GM23248 (cell line): ENCODE data around the gene OPRD1. TPM values are rescaled to one million over a fixed set of nuclear protein-coding genes. Genes with fewer than 3 reads are reported as not detected.
A peak's percentile ranks its signal among the peaks of the same experiment; 100 is the strongest.

Source experiments
- DNase-seq: peaks from one replicate; pipeline ENCODE4 v3.0.0-alpha.2; 2015
- H2AFZ ChIP-seq: fragments of 200-600 bp; sonication (generic); 2 replicates; pipeline ENCODE4 v1.6.1; 2016; ENCODE audit warnings: antibody characterized with exemption
- H3F3A ChIP-seq: fragments of 200-600 bp; sonication (generic); 2 replicates; pipeline ENCODE4 v1.6.1; 2016; ENCODE audit warnings: mild to moderate bottlenecking, antibody characterized with exemption, mixed run types; ENCODE audit not compliant: insufficient read depth
- H3K27ac ChIP-seq: fragments of 200-600 bp; sonication (generic); 2 replicates; pipeline ENCODE4 v1.5.1; 2016; ENCODE audit warnings: mild to moderate bottlenecking
- H3K27me3 ChIP-seq: fragments of 200-600 bp; sonication (generic); replicated peaks from 2 replicates; pipeline ENCODE4 v1.6.1; 2016; ENCODE audit warnings: mild to moderate bottlenecking; ENCODE audit not compliant: insufficient read depth
- H3K36me3 ChIP-seq: fragments of 200-600 bp; sonication (generic); 2 replicates; pipeline ENCODE4 v1.6.1; 2016; ENCODE audit warnings: low read depth, mild to moderate bottlenecking
- H3K4me1 ChIP-seq: fragments of 200-600 bp; sonication (generic); 2 replicates; pipeline ENCODE4 v1.6.1; 2016; ENCODE audit warnings: mild to moderate bottlenecking; ENCODE audit not compliant: insufficient read depth
- H3K4me2 ChIP-seq: fragments of 200-600 bp; sonication (generic); one replicate; pipeline ENCODE4 v1.6.1; 2016; ENCODE audit warnings: mild to moderate bottlenecking; ENCODE audit not compliant: unreplicated experiment
- H3K4me3 ChIP-seq: fragments of 200-600 bp; sonication (generic); 2 replicates; pipeline ENCODE4 v1.5.1; 2016; ENCODE audit warnings: mild to moderate bottlenecking
- H3K79me2 ChIP-seq: fragments of 200-600 bp; sonication (generic); 2 replicates; pipeline ENCODE4 v1.6.1; 2016; ENCODE audit warnings: mild to moderate bottlenecking; ENCODE audit not compliant: insufficient read depth
- H3K9ac ChIP-seq: fragments of 200-600 bp; sonication (generic); 2 replicates; pipeline ENCODE4 v1.6.1; 2016; ENCODE audit warnings: mild to moderate bottlenecking
- H3K9me2 ChIP-seq: fragments of 200-600 bp; sonication (generic); 2 replicates; pipeline ENCODE4 v1.6.1; 2016; ENCODE audit warnings: mixed run types, mild to moderate bottlenecking, moderate library complexity; ENCODE audit not compliant: insufficient read depth
- H3K9me3 ChIP-seq: fragments of 200-600 bp; sonication (generic); one replicate; pipeline ENCODE4 v1.6.1; 2017; ENCODE audit warnings: low read depth
- H4K20me1 ChIP-seq: fragments of 200-600 bp; sonication (generic); 2 replicates; pipeline ENCODE4 v1.6.0; 2016; ENCODE audit not compliant: insufficient read depth
- EZH2 ChIP-seq: fragments of 200-600 bp; sonication (generic); IDR thresholded peaks from 2 replicates; pipeline ENCODE4 v1.6.1; 2018; ENCODE audit warnings: antibody characterized with exemption, mild to moderate bottlenecking; ENCODE audit not compliant: insufficient read depth, poor library complexity, severe bottlenecking
- EZH2phosphoT487 ChIP-seq: fragments of 200-600 bp; sonication (generic); IDR thresholded peaks from 2 replicates; pipeline ENCODE4 v1.6.1; 2018; ENCODE audit warnings: antibody characterized with exemption, moderate library complexity, mild to moderate bottlenecking, low read depth; ENCODE audit not compliant: insufficient read depth
- whole genome bisulfite sequencing, 2 experiments: methylation state at CpG; one replicate each; pipeline ENCODE4 v1.1.6; 2015 to 2017; ENCODE audit warnings: low lambda C conversion rate in 2 of 2, low coverage in 1 of 2; ENCODE audit errors: missing lambda C conversion rate in 2 of 2; 5-methylcytosine and 5-hydroxymethylcytosine counted together
- in situ Hi-C: fragments of 300-500 bp; cut with MboI; formaldehyde crosslinking; loops from 2 replicates; pipeline ENCODE4 v1.15.0; 2020
- polyA plus RNA-seq: library from polyadenylated mRNA; unstranded; fragments of >200 nt; fragmentation: Nextera tagmentation; extraction: Ambion mirVana; gene quantifications from 2 replicates; pipeline ENCODE4 v1.2.1, GENCODE V29; 2016
- total RNA-seq: library from RNA; depleted of rRNA; stranded (reverse); fragments of >200 nt; shearing (Covaris generic); gene quantifications from 2 replicates; pipeline ENCODE4 v1.2.3, GENCODE V29; 2014

Gene OPRD1
- total and polyA plus RNA-seq, 2 experiments from 2014 or later: not detected

DNA sequence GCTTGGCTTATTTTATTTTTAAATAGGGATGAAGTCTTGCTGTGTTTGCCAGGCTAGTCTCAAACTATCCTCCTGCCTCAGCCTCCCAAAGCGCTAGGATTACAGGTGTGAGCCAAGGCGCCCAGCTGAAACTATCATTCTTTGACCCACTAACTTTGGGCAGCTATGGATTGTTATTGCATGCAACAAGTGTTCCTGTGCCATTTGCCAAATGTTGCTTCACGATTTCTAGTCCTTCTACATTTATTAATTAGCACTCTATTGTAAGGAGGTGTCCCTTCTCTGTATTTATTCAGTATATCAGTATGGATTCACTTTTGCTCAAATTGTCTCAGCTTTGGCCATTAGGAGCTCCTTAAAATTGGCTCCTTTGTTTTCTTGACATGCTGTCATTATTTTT, 38.9 kb upstream of the OPRD1 start:
- Histone ChIP-seq H3K9ac (no peak overlapping the region), H3K36me3 (peaks cover 20% of the 10 kb centered on the region), H3K27ac (no peak overlapping the region), H4K20me1 (no peaks in the 10 kb centered on the region), H3K27me3 (no peaks in the 10 kb centered on the region), H2AFZ (no peak overlapping the region), H3K4me2 (no peak overlapping the region), H3F3A (no peaks in the 10 kb centered on the region), H3K79me2 (peaks cover 58% of the 10 kb centered on the region), H3K9me2 (no peaks in the 10 kb centered on the region), H3K9me3 (no peaks in the 10 kb centered on the region), H3K4me1 (no peaks in the 10 kb centered on the region), H3K4me3 (no peak overlapping the region)
- in situ Hi-C loops: no loop called here
- WGBS, 2 experiments: 67 to 71% methylated on average over 3 of the region's 3 CpGs
- no peak for DNase-seq
- TF ChIP-seq EZH2phosphoT487 (no peak), EZH2 (no peak)

DNA sequence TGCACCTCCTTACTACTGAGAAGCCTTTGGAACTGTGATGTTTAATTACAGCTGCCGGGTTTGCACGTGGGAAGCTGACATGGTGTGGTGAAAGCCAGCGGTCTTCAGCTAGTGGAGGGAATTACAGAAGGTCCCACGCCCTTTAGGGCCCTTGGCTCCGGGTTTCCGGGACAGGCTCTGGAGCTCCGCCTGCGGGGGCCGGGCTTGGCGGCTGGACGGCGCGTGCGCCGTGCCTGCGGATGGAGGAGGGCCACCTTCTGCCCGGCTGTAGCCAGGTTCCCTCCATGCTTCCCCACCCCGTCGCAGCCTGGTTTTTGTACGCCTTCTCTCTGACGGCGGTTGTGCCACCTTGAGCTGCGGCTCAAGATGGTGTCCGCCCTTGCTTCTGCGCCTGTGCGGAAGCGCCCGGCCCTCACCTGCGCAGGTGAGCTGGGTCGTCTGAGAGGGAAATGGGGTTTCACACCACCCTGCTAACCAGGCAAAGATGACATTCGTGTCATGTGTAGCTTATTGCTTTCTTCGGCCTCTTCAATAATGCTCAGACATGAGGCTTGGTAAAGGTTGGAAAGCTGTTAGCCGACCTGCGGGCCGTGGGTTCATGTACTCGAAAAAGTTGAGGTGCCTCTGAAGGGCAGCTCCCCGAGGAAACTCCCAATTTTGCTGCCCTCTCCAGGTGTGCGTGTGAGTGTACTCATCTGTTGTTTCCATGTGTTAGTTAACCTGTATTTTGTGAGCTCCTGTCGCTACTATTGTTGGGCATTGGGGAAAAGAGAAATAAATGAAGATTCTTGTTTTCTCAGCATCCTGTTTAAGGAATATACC, 36.6 kb upstream of the OPRD1 start:
- Histone ChIP-seq H4K20me1 (no peaks in the 10 kb centered on the region), H2AFZ (0 out of 2 replicates have a peak overlapping the region, but pooled peaks have one; percentile 21), H3K9me2 (no peaks in the 10 kb centered on the region), H3K9ac (no peak overlapping the region), H3K4me3 (peak overlapping the region; percentile 49; the same call in 1 of the 2 replicates), H3K27ac (no peak overlapping the region), H3F3A (no peaks in the 10 kb centered on the region), H3K9me3 (no peaks in the 10 kb centered on the region), H3K36me3 (peaks cover 9% of the 10 kb centered on the region; the same call in 1 of the 2 replicates), H3K4me1 (no peaks in the 10 kb centered on the region), H3K27me3 (no peaks in the 10 kb centered on the region), H3K4me2 (peak overlapping the region; percentile 25), H3K79me2 (peaks cover 36% of the 10 kb centered on the region)
- 30 to 39% methylated on average over 29 to 38 of the region's 39 CpGs for WGBS, 2 experiments
- TF ChIP-seq EZH2: no peak
- no peak for TF ChIP-seq EZH2phosphoT487
- DNase-seq: peak; percentile 72
- in situ Hi-C loops: no loop called here

DNA sequence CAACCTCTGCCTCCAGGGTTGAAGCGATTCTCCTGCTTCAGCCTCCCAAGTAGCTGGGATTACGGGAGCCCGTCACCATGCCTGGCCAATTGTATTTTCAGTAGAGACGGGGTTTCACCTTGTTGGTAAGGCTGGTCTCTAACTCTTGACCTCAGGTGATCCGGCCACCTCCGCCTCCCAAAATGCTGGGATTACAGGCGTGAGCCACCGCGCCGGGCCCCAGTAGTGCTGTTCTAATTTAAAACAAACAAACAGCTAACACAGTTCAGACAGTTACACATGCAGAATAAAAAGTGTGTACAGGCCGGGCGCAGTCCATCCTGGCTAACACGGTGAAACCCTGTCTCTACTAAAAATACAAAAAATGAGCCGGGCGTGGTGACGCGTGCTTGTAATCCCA, 35.6 kb upstream of the OPRD1 start:
- H3K4me2 ChIP-seq: no peak overlapping the region
- TF ChIP-seq EZH2phosphoT487 (no peak), EZH2 (no peak)
- H3F3A ChIP-seq: no peaks in the 10 kb centered on the region
- H2AFZ ChIP-seq: no peak overlapping the region
- in situ Hi-C loops: no loop called here
- H3K9ac ChIP-seq: no peak overlapping the region
- no peak overlapping the region for H3K4me3 ChIP-seq
- no peaks in the 10 kb centered on the region for H3K27me3 ChIP-seq
- no peaks in the 10 kb centered on the region for H4K20me1 ChIP-seq
- no peak for DNase-seq
- H3K9me2 ChIP-seq: no peaks in the 10 kb centered on the region
- no peaks in the 10 kb centered on the region for H3K9me3 ChIP-seq
- 97 to 100% methylated on average over 17 of the region's 17 CpGs for whole genome bisulfite sequencing, 2 experiments
- peaks cover 27% of the 10 kb centered on the region; the same call in 1 of the 2 replicates for H3K79me2 ChIP-seq
- no peaks in the 10 kb centered on the region for H3K4me1 ChIP-seq
- no peak overlapping the region for H3K27ac ChIP-seq
- H3K36me3 ChIP-seq: peaks cover 9% of the 10 kb centered on the region; the same call in 1 of the 2 replicates

DNA sequence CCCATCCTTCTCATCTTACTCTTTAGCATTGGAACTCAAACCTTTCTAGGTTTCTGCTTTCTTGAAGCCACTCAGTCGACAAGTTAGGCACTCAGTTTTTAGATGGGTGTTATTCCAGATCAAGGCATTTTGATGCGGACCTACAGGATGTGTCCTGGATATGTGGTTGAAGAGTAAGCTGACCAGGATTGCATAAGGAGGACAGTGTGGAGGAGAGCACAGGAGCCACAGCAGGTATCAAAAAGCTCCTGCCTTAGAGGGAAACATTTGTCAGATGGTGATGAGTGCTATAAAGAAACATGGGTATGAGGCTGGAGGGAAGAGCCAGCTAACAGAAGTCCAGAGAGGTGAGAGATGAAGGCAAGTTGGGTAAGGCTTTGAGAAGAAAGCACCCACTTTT, 33.9 kb upstream of the OPRD1 start:
- Histone ChIP-seq H3K9me2 (no peaks in the 10 kb centered on the region), H3K4me3 (no peak overlapping the region), H3K36me3 (0 out of 2 replicates have a peak, but pooled peaks cover 3% of the 10 kb centered on the region), H4K20me1 (no peaks in the 10 kb centered on the region), H3K4me2 (no peak overlapping the region), H3F3A (no peaks in the 10 kb centered on the region), H3K27me3 (no peaks in the 10 kb centered on the region), H3K9me3 (no peaks in the 10 kb centered on the region), H3K27ac (no peak overlapping the region), H3K4me1 (no peaks in the 10 kb centered on the region), H3K79me2 (peaks cover 11% of the 10 kb centered on the region; the same call in 1 of the 2 replicates), H2AFZ (no peak overlapping the region), H3K9ac (no peak overlapping the region)
- DNase-seq: no peak
- in situ Hi-C loops: no loop called here
- TF ChIP-seq EZH2phosphoT487: no peak
- WGBS, 2 experiments: 34 to 36% methylated on average over 2 of the region's 2 CpGs
